Endothelial cell of umbilical vein (primary cell): ENCODE measurements around the gene POLR1D. TPM values are rescaled to one million over a fixed set of nuclear protein-coding genes. Genes with fewer than 3 reads are reported as not detected.

ENCODE experiments used
- BruUV-seq: library from RNA; stranded (reverse); fragments of 400-500 nt; replicated peaks from 2 replicates; lab custom pipeline; 2021; lab: Mats Ljungman, UMichigan
- CTCF ChIA-PET: fragments of 300-600, 350-600 bp; sonication (Branson Sonifier 250); formaldehyde crosslinking; loops from one replicate; lab custom pipeline; 2021; ENCODE audit warnings: antibody characterized with exemption, inconsistent platforms; lab: Charles Lee
- POLR2A ChIA-PET: fragments of 300-600, 350-600 bp; sonication (Branson Sonifier 250); formaldehyde crosslinking; loops from one replicate; lab custom pipeline; 2021; ENCODE audit warnings: antibody characterized with exemption, inconsistent platforms; lab: Charles Lee
- DNase-seq: peaks from one replicate; pipeline ENCODE4 v3.0.0-alpha.2; 2011; ENCODE audit warnings: low read depth, low spot score
- FAIRE-seq: peaks from 2 replicates; lab custom pipeline; 2011; peaks lifted over from hg19 to GRCh38; lab: Jason Lieb, UNC
- H2AFZ ChIP-seq: 2 replicates; pipeline ENCODE4 v1.6.0; 2012; ENCODE audit warnings: low read depth, low read length, control low read depth, inconsistent platforms
- H3K27ac ChIP-seq: 2 replicates; pipeline ENCODE4 v1.5.1; 2011; ENCODE audit warnings: low read depth, mild to moderate bottlenecking, control low read depth, low read length, moderate library complexity; ENCODE audit not compliant: insufficient read depth
- H3K27me3 ChIP-seq, 2 experiments: 2 replicates each; pipeline versions ENCODE4 v1.6.0 to v1.6.1; 2011; ENCODE audit warnings: low read length in 2 of 2, mixed read lengths in 1 of 2; ENCODE audit not compliant: control insufficient read depth in 2 of 2, insufficient read depth in 2 of 2
- H3K36me3 ChIP-seq, 2 experiments: 2 replicates in 1 of 2; 3 replicates in 1 of 2; pipeline ENCODE4 v1.5.1; 2011; ENCODE audit warnings: low read length in 2 of 2, mild to moderate bottlenecking in 1 of 2, moderate library complexity in 1 of 2; ENCODE audit not compliant: control insufficient read depth in 2 of 2, insufficient read depth in 2 of 2; ENCODE audit errors: extremely low read depth in 1 of 2
- H3K4me1 ChIP-seq: 3 replicates; pipeline ENCODE4 v1.5.1; 2011; ENCODE audit warnings: mild to moderate bottlenecking, low read length; ENCODE audit not compliant: control insufficient read depth, insufficient read depth; ENCODE audit errors: extremely low read depth
- H3K4me2 ChIP-seq: 2 replicates; pipeline ENCODE4 v1.6.1; 2011; ENCODE audit warnings: low read length, control low read depth, mixed read lengths; ENCODE audit not compliant: insufficient read depth
- H3K4me3 ChIP-seq, 3 experiments: fragments of 200-600 bp in 1 of 3; sonication (generic), shearing (Covaris generic) in 1 of 3; replicated peaks in 1 of 3; 2 replicates each; pipeline ENCODE4 v1.5.1; 2011 to 2016; ENCODE audit warnings: control low read depth in 3 of 3, low read length in 3 of 3, mild to moderate bottlenecking in 2 of 3, inconsistent platforms in 1 of 3, low read depth in 1 of 3, moderate library complexity in 1 of 3; ENCODE audit not compliant: insufficient read depth in 1 of 3
- H3K79me2 ChIP-seq: 2 replicates; pipeline ENCODE4 v1.6.0; 2012; ENCODE audit warnings: low read length, inconsistent platforms; ENCODE audit not compliant: control insufficient read depth, insufficient read depth
- H3K9ac ChIP-seq: replicated peaks from 2 replicates; pipeline ENCODE3; 2011; ENCODE audit warnings: low read length, control low read depth; ENCODE audit not compliant: insufficient read depth; ENCODE audit errors: extremely low read depth
- H3K9me1 ChIP-seq: replicated peaks from 3 replicates; pipeline ENCODE4 v1.6.0; 2011; ENCODE audit warnings: mild to moderate bottlenecking, low read length; ENCODE audit not compliant: control insufficient read depth, insufficient read depth; ENCODE audit errors: extremely low read depth
- H3K9me3 ChIP-seq: replicated peaks from 2 replicates; pipeline ENCODE4 v1.5.1; 2012; ENCODE audit warnings: low read length, inconsistent platforms; ENCODE audit not compliant: control insufficient read depth, insufficient read depth
- H4K20me1 ChIP-seq: replicated peaks from 2 replicates; pipeline ENCODE3; 2011; ENCODE audit warnings: mild to moderate bottlenecking, low read length; ENCODE audit not compliant: control insufficient read depth, insufficient read depth; ENCODE audit errors: extremely low read depth
- CTCF ChIP-seq, 2 donors: IDR thresholded peaks; 1 replicate in 1 of 2; 2 replicates in 1 of 2; pipeline ENCODE4 v1.5.1; 2011; ENCODE audit warnings: low read length in 2 of 2, mild to moderate bottlenecking in 2 of 2, moderate library complexity in 2 of 2, control low read depth in 1 of 2, inconsistent platforms in 1 of 2, low read depth in 1 of 2; ENCODE audit not compliant: insufficient read depth in 1 of 2; ENCODE audit errors: extremely low read depth in 1 of 2
- EZH2 ChIP-seq: IDR thresholded peaks from 2 replicates; pipeline ENCODE4 v1.6.1; 2012; ENCODE audit warnings: borderline replicate concordance, low read depth, mild to moderate bottlenecking, moderate library complexity, low read length, inconsistent platforms; ENCODE audit not compliant: severe bottlenecking
- FOS ChIP-seq: IDR thresholded peaks from 2 replicates; pipeline ENCODE4 v1.6.1; 2011; ENCODE audit warnings: mild to moderate bottlenecking, low read length, moderate library complexity, borderline replicate concordance; ENCODE audit not compliant: insufficient read depth
- GATA2 ChIP-seq: IDR thresholded peaks from 2 replicates; pipeline ENCODE4 v1.7.0; 2011; ENCODE audit warnings: low read depth, mild to moderate bottlenecking, moderate library complexity, mixed read lengths, low read length; ENCODE audit not compliant: insufficient read length, insufficient read depth
- JUN ChIP-seq: IDR thresholded peaks from 2 replicates; pipeline ENCODE4 v1.6.1; 2011; ENCODE audit warnings: borderline replicate concordance, low read depth; ENCODE audit not compliant: insufficient read length, insufficient read depth
- MAX ChIP-seq: IDR thresholded peaks from 2 replicates; pipeline ENCODE4 v1.6.1; 2011; ENCODE audit not compliant: insufficient read depth, insufficient read length
- MYC ChIP-seq: IDR thresholded peaks from one replicate; pipeline ENCODE4 v1.6.1; 2011; ENCODE audit warnings: mild to moderate bottlenecking, low read depth, low read length
- POLR2A ChIP-seq: IDR thresholded peaks from 2 replicates; pipeline ENCODE4 v1.6.1; 2012; ENCODE audit warnings: low read depth, mild to moderate bottlenecking, control low read depth, low read length
- POLR2AphosphoS5 ChIP-seq: IDR thresholded peaks from 2 replicates; pipeline ENCODE4 v1.6.1; 2012; ENCODE audit warnings: low read depth, mild to moderate bottlenecking, control low read depth, low read length, moderate library complexity; ENCODE audit not compliant: insufficient read depth
- dilution Hi-C: fragments of 300-500 bp; cut with MboI; formaldehyde crosslinking; loops from one replicate; pipeline ENCODE4 v1.15.0; 2019; ENCODE audit warnings: low sequenced_read_pairs; ENCODE audit not compliant: extremely low pct_ligation_motif_present
- intact Hi-C: fragments of 100-400 bp; cut with micrococcal nuclease; formaldehyde crosslinking; loops from one replicate; pipeline ENCODE4 v1.10.0; 2022
- polyA plus RNA-seq, 4 experiments: library from polyadenylated mRNA; depleted of rRNA in 3 of 4; stranded (reverse) in 3 of 4; unstranded in 1 of 4; fragments of >200 nt; gene quantifications; 2 replicates each; pipeline versions ENCODE4 v1.2.1 to v1.2.3, GENCODE V29; 2011 to 2012; ENCODE audit warnings: missing spikeins in 1 of 4
- total RNA-seq: library from RNA; stranded (reverse); gene quantifications from 2 replicates; pipeline ENCODE4 v1.2.3, GENCODE V29; 2021

The POLR1D gene
- total and polyA plus RNA-seq, 2 donors (not counting 3 experiments of a cell fraction or from before 2014, with no cell fraction given), result 90.7 to 111 TPM

GRCh38 chr13:27617881-27618321 lies 3.8 kb upstream of the POLR1D start:
- Histone ChIP-seq H3K27me3 (no peaks in the 10 kb centered on the region), H3K36me3 (no peaks in the 10 kb centered on the region), H3K4me3 (no peak overlapping the region), H3K27ac (no peak overlapping the region), H3K79me2 (peaks cover 68% of the 10 kb centered on the region), H3K9ac (no peak overlapping the region), H3K4me2 (no peak overlapping the region), H3K9me3 (no peaks in the 10 kb centered on the region), H3K9me1 (no peaks in the 10 kb centered on the region), H3K4me1 (peaks cover 17% of the 10 kb centered on the region), H4K20me1 (peaks cover 7% of the 10 kb centered on the region), H2AFZ (no peak overlapping the region)
- no TSS peak for BruUV-seq
- intact Hi-C loops, result no loop called here
- ChIA-PET CTCF (interaction anchor here (4.9 to 6.3 kb wide), 2 partner anchors 11 to 84 kb away, joined by 27 to 45 read pairs; no protein-coding TSS in a partner anchor), POLR2A (no interaction called here)
- dilution Hi-C loops, result no loop called here
- no peak for TF ChIP-seq EZH2
- TF ChIP-seq POLR2AphosphoS5, result no peak
- no peak for TF ChIP-seq POLR2A
- no peak for TF ChIP-seq MAX
- no peak for FAIRE-seq
- no peak for DNase-seq

- TF ChIP-seq GATA2, result no peak
- TF ChIP-seq EZH2, result no peak
- TF ChIP-seq JUN, result no peak
- no peak for TF ChIP-seq POLR2A
- TF ChIP-seq MAX, result no peak
- TF ChIP-seq MYC, result no peak
- TF ChIP-seq FOS, result no peak
- TF ChIP-seq POLR2AphosphoS5, result no peak
- TF ChIP-seq CTCF (IDR thresholded peaks at IDR 0.05; ENCODE audit: extremely low read depth in 1 of 2, insufficient read depth in 1 of 2, low read depth in 1 of 2, low read length in 2 of 2), result no peak
- BruUV-seq, result TSS peak; percentile 31
- H3K4me3 ChIP-seq, result peak overlapping the region; percentile 65 to 90 (median 90)
- dilution Hi-C loops (no loop called here), intact Hi-C loops (loop anchor here (1.0 kb wide), 1 partner anchor 12 kb away; no protein-coding TSS in a partner anchor)
- peaks cover 7% of the 10 kb centered on the region for H4K20me1 ChIP-seq
- POLR2A ChIA-PET, result no interaction called here
- peak overlapping the region; percentile 96 for H3K4me2 ChIP-seq
- no peaks in the 10 kb centered on the region for H3K9me3 ChIP-seq
- H3K4me1 ChIP-seq, result peaks cover 17% of the 10 kb centered on the region
- CTCF ChIA-PET, result interaction anchor here (1.2 to 6.3 kb wide), 8 partner anchors 12 to 211 kb away, joined by 3 to 45 read pairs (median 19); no protein-coding TSS in a partner anchor
- H3K9me1 ChIP-seq, result no peaks in the 10 kb centered on the region
- peaks cover 72% of the 10 kb centered on the region for H3K79me2 ChIP-seq
- H2AFZ ChIP-seq, result peak overlapping the region; percentile 75
- peak overlapping the region; percentile 75 for H3K27ac ChIP-seq
- peaks cover 2 to 4% of the 10 kb centered on the region in 2 experiments for H3K36me3 ChIP-seq
- H3K9ac ChIP-seq, result peak overlapping the region; percentile 75
- DNase-seq, result peak; percentile 51
- peak; percentile 52 for FAIRE-seq
- H3K27me3 ChIP-seq, result no peaks in the 10 kb centered on the region
These were observed 2.5 kb upstream of the POLR1D start for GRCh38 chr13:27619093-27619727.
